ENCODE measurements around the gene GZMB. TPM values are rescaled to one million over a fixed set of nuclear protein-coding genes. Genes with fewer than 3 reads are reported as not detected.

The GZMB gene
- total RNA-seq, 1 experiment from 2014 or later, result not detected

DNA sequence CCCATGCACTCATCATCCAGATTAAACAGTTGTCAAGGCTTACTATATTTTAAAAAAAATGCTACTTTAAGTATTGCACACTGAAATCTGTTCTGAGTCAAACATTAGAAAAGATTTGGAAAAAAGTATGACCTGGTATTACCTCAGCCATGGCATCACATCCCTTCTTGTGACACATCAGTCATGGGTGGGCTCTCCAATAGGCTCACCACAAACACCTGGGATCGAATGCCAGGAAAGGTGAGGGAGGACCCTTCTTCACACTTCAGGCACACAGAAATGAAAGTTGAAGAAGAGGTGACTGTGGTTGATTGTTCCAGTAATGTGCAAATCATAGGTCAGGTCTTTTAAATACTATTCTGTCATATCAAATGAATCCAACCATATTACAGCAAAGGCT lies 36.6 kb upstream of the GZMB start:
- no peak overlapping the region for H4K5ac ChIP-seq (ENCODE audit: insufficient read length, low read depth, low read length)
- H3K9me3 ChIP-seq (ENCODE audit: control insufficient read depth, low read depth, low read length), result no peaks in the 10 kb centered on the region
- H3K79me1 ChIP-seq (ENCODE audit: insufficient read depth, low read depth, low read length, poor library complexity, severe bottlenecking), result no peaks in the 10 kb centered on the region
- no CpG with 5 or more reads among the region's 1 CpG for WGBS (ENCODE audit: extremely low coverage, insufficient read length, low lambda C conversion rate)
- no peak overlapping the region for H3K27ac ChIP-seq (ENCODE audit: insufficient read length, low read depth, low read length)
- no peak overlapping the region for H2AK5ac ChIP-seq (ENCODE audit: insufficient read length, low read length)
- H3K4me2 ChIP-seq (ENCODE audit: insufficient read depth, insufficient read length, low read length), result no peak overlapping the region
- H3K14ac ChIP-seq (ENCODE audit: insufficient read depth, low read length), result no peak overlapping the region
- H3K23me2 ChIP-seq (ENCODE audit: insufficient read length, low read depth, low read length, poor library complexity, severe bottlenecking), result no peaks in the 10 kb centered on the region
- no peak overlapping the region for H3K27ac Mint-ChIP-seq
- H3K23ac ChIP-seq (ENCODE audit: insufficient read length, low read depth, low read length), result no peak overlapping the region
- no peak overlapping the region for H2BK12ac ChIP-seq (ENCODE audit: insufficient read length, low read depth, low read length)
- H3K27me3 ChIP-seq (ENCODE audit: insufficient read depth, low read length), result no peaks in the 10 kb centered on the region
- H3K9me3 Mint-ChIP-seq, result peaks cover 0 to 58% of the 10 kb centered on the region in 2 experiments; a peak in 2 of 5 replicates
- no peak overlapping the region for H3K18ac ChIP-seq (ENCODE audit: insufficient read length, low read depth, low read length)
- H2BK120ac ChIP-seq (ENCODE audit: low read depth, low read length, poor library complexity, severe bottlenecking), result no peak overlapping the region
- H3T11ph ChIP-seq (ENCODE audit: low read length), result no peak overlapping the region
- H4K91ac ChIP-seq (ENCODE audit: insufficient read length, low read depth, low read length), result no peak overlapping the region
- DNase-seq, result no peak
- H3K4ac ChIP-seq (ENCODE audit: low read depth, low read length), result no peak overlapping the region
- H2AFZ ChIP-seq (ENCODE audit: low read length), result no peak overlapping the region
- H4K20me1 ChIP-seq (ENCODE audit: control insufficient read depth, insufficient read depth, insufficient read length), result no peaks in the 10 kb centered on the region
- H3K4me1 ChIP-seq (ENCODE audit: insufficient read depth, low read length), result no peaks in the 10 kb centered on the region
- H3K36me3 Mint-ChIP-seq (ENCODE audit: insufficient read depth in 1 of 3, low read depth in 3 of 3), result peaks cover 0 to 15% (median 0%) of the 10 kb centered on the region in 3 experiments; a peak in 2 of 7 replicates
- H2BK15ac ChIP-seq (ENCODE audit: low read depth, low read length), result no peak overlapping the region
- H3K4me3 Mint-ChIP-seq, result no peak overlapping the region
- no peaks in the 10 kb centered on the region for H3K27me3 Mint-ChIP-seq (ENCODE audit: low read depth)
- H3K79me2 ChIP-seq (ENCODE audit: insufficient read depth, low read length), result no peaks in the 10 kb centered on the region
- no peak overlapping the region for H2BK20ac ChIP-seq (ENCODE audit: low read depth, low read length, poor library complexity, severe bottlenecking)
- H4K8ac ChIP-seq (replicated peaks; ENCODE audit: insufficient read length, low read depth, low read length), result no peak overlapping the region
- no peak overlapping the region for H3K9ac ChIP-seq (ENCODE audit: extremely low read depth, insufficient read length, low read length)
- no peaks in the 10 kb centered on the region for H3K4me1 Mint-ChIP-seq
- no peak for TF ChIP-seq CTCF (conservative IDR thresholded peaks at IDR 0.05)
- H3K56ac ChIP-seq (ENCODE audit: insufficient read length, low read depth, low read length), result no peak overlapping the region
- no peak overlapping the region for H2BK5ac ChIP-seq (ENCODE audit: insufficient read length, low read length)

Data from H9 (cell line).